ENCODE measurements around the gene IL17RE.

The IL17RE gene

GRCh38 chr3:9903904-9904303 lies 1.3 kb downstream of the IL17RE start:
- DNase-seq (ENCODE audit: low read depth): no peak

GRCh38 chr3:9906480-9906879 lies 3.8 kb downstream of the IL17RE start:
- no peak for DNase-seq (ENCODE audit: low read depth)

- DNase-seq (ENCODE audit: low read depth): no peak
These were observed 5.6 kb downstream of the IL17RE start for GRCh38 chr3:9908286-9908685.

GRCh38 chr3:9909221-9910013 lies 6.8 kb downstream of the IL17RE start:
- DNase-seq (ENCODE audit: low read depth): no peak

- DNase-seq (ENCODE audit: low read depth): no peak
These were observed 9.2 kb downstream of the IL17RE start for GRCh38 chr3:9911863-9912262.

- DNase-seq (ENCODE audit: low read depth): no peak
These were observed 9.8 kb downstream of the IL17RE start for GRCh38 chr3:9912294-9912935.

GRCh38 chr3:9913601-9914000 lies 11.0 kb downstream of the IL17RE start:
- DNase-seq (ENCODE audit: low read depth): no peak

GRCh38 chr3:9914011-9914410 lies 11.4 kb downstream of the IL17RE start:
- DNase-seq (ENCODE audit: low read depth): no peak

GRCh38 chr3:9914559-9915253 lies 12.1 kb downstream of the IL17RE start:
- no peak for DNase-seq (ENCODE audit: low read depth)

- DNase-seq (ENCODE audit: low read depth): no peak
These were observed 12.8 kb downstream of the IL17RE start for GRCh38 chr3:9915254-9916141.

- no peak for DNase-seq (ENCODE audit: low read depth)
These were observed 13.7 kb downstream of the IL17RE start for GRCh38 chr3:9916346-9916733.

- peak; percentile 84 for DNase-seq (ENCODE audit: low read depth)
These were observed 14.4 kb downstream of the IL17RE start, which contains the start of gene IL17RC for GRCh38 chr3:9916734-9917680. Gene IL17RC (plus strand): TSS chr3:9917098. CDS start chr3:9917316, 218 bp downstream.

GRCh38 chr3:9917820-9918219 lies 15.2 kb downstream of the IL17RE start:
- no peak for DNase-seq (ENCODE audit: low read depth)

- no peak for DNase-seq (ENCODE audit: low read depth)
These were observed 15.8 kb downstream of the IL17RE start for GRCh38 chr3:9918261-9919038.

- no peak for DNase-seq (ENCODE audit: low read depth)
These were observed 25.5 kb downstream of the IL17RE start for GRCh38 chr3:9928158-9928557.

- no peak for DNase-seq (ENCODE audit: low read depth)
These were observed 28.3 kb downstream of the IL17RE start for GRCh38 chr3:9930804-9931418.

GRCh38 chr3:9932535-9932842 lies 29.8 kb downstream of the IL17RE start:
- DNase-seq (ENCODE audit: low read depth): no peak

- no peak for DNase-seq (ENCODE audit: low read depth)
These were observed 30.4 kb downstream of the IL17RE start for GRCh38 chr3:9932843-9933560.
